Liver (tissue), 9 donors: ENCODE data around the gene NAMPT. TPM values are rescaled to one million over a fixed set of nuclear protein-coding genes. Genes with fewer than 3 reads are reported as not detected.

Experiments used
- DNase-seq: peaks from one replicate; pipeline ENCODE4 v3.0.0-alpha.2; 2017; ENCODE audit warnings: low spot score
- H3K27ac ChIP-seq, 2 donors: one replicate each; pipeline ENCODE4 v1.7.0; 2013; ENCODE audit warnings: inconsistent platforms in 2 of 2, low read length in 2 of 2, control low read depth in 1 of 2, low read depth in 1 of 2, mild to moderate bottlenecking in 1 of 2
- H3K27me3 ChIP-seq, 4 donors: one replicate each; pipeline versions ENCODE4 v1.6.1 to v1.7.0; 2013; ENCODE audit warnings: low read length in 3 of 4, inconsistent platforms in 1 of 4, mild to moderate bottlenecking in 1 of 4, moderate library complexity in 1 of 4; ENCODE audit not compliant: control insufficient read depth in 4 of 4, insufficient read depth in 4 of 4
- H3K36me3 ChIP-seq, 4 donors: one replicate each; pipeline versions ENCODE4 v1.6.1 to v1.7.0; 2013; ENCODE audit warnings: low read length in 3 of 4, mild to moderate bottlenecking in 3 of 4, low read depth in 1 of 4, moderate library complexity in 1 of 4; ENCODE audit not compliant: control insufficient read depth in 4 of 4, insufficient read depth in 3 of 4
- H3K4me1 ChIP-seq, 4 donors: one replicate each; pipeline versions ENCODE4 v1.6.1 to v1.7.0; 2013; ENCODE audit warnings: low read length in 3 of 4, mild to moderate bottlenecking in 3 of 4, moderate library complexity in 1 of 4; ENCODE audit not compliant: control insufficient read depth in 4 of 4, insufficient read depth in 4 of 4
- H3K4me3 ChIP-seq, 3 donors: one replicate each; pipeline versions ENCODE4 v1.6.1 to v1.7.0; 2013; ENCODE audit warnings: low read length in 3 of 3, control low read depth in 1 of 3, low read depth in 1 of 3, mild to moderate bottlenecking in 1 of 3
- H3K9ac ChIP-seq, 2 donors: one replicate each; pipeline ENCODE4 v1.7.0; 2013; ENCODE audit warnings: low read length in 2 of 2, mild to moderate bottlenecking in 2 of 2, moderate library complexity in 2 of 2, control low read depth in 1 of 2, low read depth in 1 of 2
- H3K9me3 ChIP-seq, 4 donors: one replicate each; pipeline versions ENCODE4 v1.6.1 to v1.7.0; 2013; ENCODE audit warnings: low read length in 3 of 4; ENCODE audit not compliant: control insufficient read depth in 4 of 4
- ATF3 ChIP-seq: IDR thresholded peaks from 2 replicates; pipeline ENCODE4 v1.6.1; 2016; ENCODE audit warnings: antibody characterized with exemption
- EGR1 ChIP-seq, 2 donors: IDR thresholded peaks; 2 replicates each; pipeline ENCODE4 v1.6.1; 2016 to 2018; ENCODE audit warnings: antibody characterized with exemption in 2 of 2, low read depth in 2 of 2
- FOXA1 ChIP-seq: IDR thresholded peaks from 2 replicates; pipeline ENCODE4 v1.6.1; 2016; ENCODE audit warnings: antibody characterized with exemption
- FOXA2 ChIP-seq: IDR thresholded peaks from 2 replicates; pipeline ENCODE4 v1.6.1; 2016; ENCODE audit warnings: antibody characterized with exemption
- GABPA ChIP-seq, 2 donors: IDR thresholded peaks in 1 of 2; conservative IDR thresholded peaks in 1 of 2; 2 replicates each; pipeline ENCODE4 v1.6.1; 2016; ENCODE audit warnings: antibody characterized with exemption in 2 of 2, mild to moderate bottlenecking in 1 of 2, moderate library complexity in 1 of 2
- HNF4A ChIP-seq, 2 donors: conservative IDR thresholded peaks; 2 replicates each; pipeline ENCODE4 v1.6.1; 2016; ENCODE audit warnings: antibody characterized with exemption in 2 of 2, mild to moderate bottlenecking in 2 of 2
- HNF4G ChIP-seq: IDR thresholded peaks from 2 replicates; pipeline ENCODE4 v1.6.1; 2016; ENCODE audit warnings: antibody characterized with exemption
- NR2F2 ChIP-seq: IDR thresholded peaks from 2 replicates; pipeline ENCODE4 v1.6.1; 2016; ENCODE audit warnings: antibody characterized with exemption
- RAD21 ChIP-seq, 2 donors: IDR thresholded peaks; 2 replicates each; pipeline ENCODE4 v1.6.1; 2016; ENCODE audit warnings: antibody characterized with exemption in 2 of 2, mild to moderate bottlenecking in 2 of 2
- RXRA ChIP-seq, 2 donors: IDR thresholded peaks; 2 replicates each; pipeline ENCODE4 v1.6.1; 2017 to 2018; ENCODE audit warnings: antibody characterized with exemption in 2 of 2, mild to moderate bottlenecking in 1 of 2
- SP1 ChIP-seq: IDR thresholded peaks from 2 replicates; pipeline ENCODE4 v1.6.1; 2018; ENCODE audit warnings: antibody characterized with exemption, mild to moderate bottlenecking
- TAF1 ChIP-seq: conservative IDR thresholded peaks from 2 replicates; pipeline ENCODE4 v1.6.1; 2016; ENCODE audit warnings: antibody characterized with exemption, mild to moderate bottlenecking
- YY1 ChIP-seq: IDR thresholded peaks from 2 replicates; pipeline ENCODE4 v1.6.1; 2016; ENCODE audit warnings: antibody characterized with exemption, mild to moderate bottlenecking
- WGBS: extraction: QIAGEN DNeasy Blood & Tissue Kit; methylation state at CpG from one replicate; pipeline ENCODE4 v1.1.7; 2013; 5-methylcytosine and 5-hydroxymethylcytosine counted together
- polyA plus RNA-seq, 2 donors: library from polyadenylated mRNA; stranded (reverse) in 1 of 2; unstranded in 1 of 2; fragments of 200-250 nt in 1 of 2; fragments of >200 nt in 1 of 2; fragmentation: Nextera tagmentation in 1 of 2; extraction: Ambion mirVana in 1 of 2; gene quantifications; one replicate each; pipeline versions ENCODE4 v1.2.1 to v1.2.3, GENCODE V29; 2013 to 2015
- total RNA-seq, 2 donors: library from RNA; depleted of rRNA; stranded (reverse); fragments of >200 nt; gene quantifications; one replicate each; pipeline ENCODE4 v1.2.3, GENCODE V29; 2014
- TF ChIP-seq, protein P1 (sequence below): IDR thresholded peaks from 2 replicates; pipeline ENCODE4 v1.6.1; 2016; ENCODE audit warnings: antibody characterized with exemption
- TF ChIP-seq, protein P2 (sequence below): fragments of 150-350 bp; IDR thresholded peaks from 2 replicates; pipeline ENCODE4 v1.5.1; 2017; ENCODE audit warnings: improper control_type of control experiment, low read depth, low read length; ENCODE audit not compliant: missing input control
- TF ChIP-seq, protein P3 (sequence below): IDR thresholded peaks from 2 replicates; pipeline ENCODE4 v1.6.1; 2016; ENCODE audit warnings: antibody characterized with exemption, mild to moderate bottlenecking
- TF ChIP-seq, protein P4 (sequence below): IDR thresholded peaks from 2 replicates; pipeline ENCODE4 v1.6.1; 2016; ENCODE audit warnings: antibody characterized with exemption
- donor health status: healthy.
- donor health status: healthy.
- donor health status: healthy.
- donor health status: healthy.
- donor health status: healthy.

Gene NAMPT
- total and polyA plus RNA-seq, 4 donors, result 20.8 to 444 (median 160) TPM

GRCh38 chr7:106327538-106328481, 43.0 kb upstream of the NAMPT start:
- Histone ChIP-seq H3K4me1 (peaks cover 1 to 35% (median 14%) of the 10 kb centered on the region in 4 donors), H3K9ac (peak overlapping the region; percentile 56 to 77), H3K36me3 (no peaks in the 10 kb centered on the region), H3K27ac (peak overlapping the region; percentile 56 to 85), H3K9me3 (no peaks in the 10 kb centered on the region), H3K4me3 (peak overlapping the region; percentile 14 to 37 (median 27)), H3K27me3 (no peaks in the 10 kb centered on the region)
- TF ChIP-seq HNF4G, result peak; percentile 26
- peak; percentile 23 to 44 for TF ChIP-seq RAD21 (IDR thresholded peaks at IDR 0.05)
- TF ChIP-seq, protein P1, sequence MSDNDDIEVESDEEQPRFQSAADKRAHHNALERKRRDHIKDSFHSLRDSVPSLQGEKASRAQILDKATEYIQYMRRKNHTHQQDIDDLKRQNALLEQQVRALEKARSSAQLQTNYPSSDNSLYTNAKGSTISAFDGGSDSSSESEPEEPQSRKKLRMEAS, result no peak
- no peak for TF ChIP-seq GABPA (IDR thresholded peaks at IDR 0.05 in 1 of 2, conservative IDR thresholded peaks at IDR 0.05 in 1 of 2)
- TF ChIP-seq, protein P2, sequence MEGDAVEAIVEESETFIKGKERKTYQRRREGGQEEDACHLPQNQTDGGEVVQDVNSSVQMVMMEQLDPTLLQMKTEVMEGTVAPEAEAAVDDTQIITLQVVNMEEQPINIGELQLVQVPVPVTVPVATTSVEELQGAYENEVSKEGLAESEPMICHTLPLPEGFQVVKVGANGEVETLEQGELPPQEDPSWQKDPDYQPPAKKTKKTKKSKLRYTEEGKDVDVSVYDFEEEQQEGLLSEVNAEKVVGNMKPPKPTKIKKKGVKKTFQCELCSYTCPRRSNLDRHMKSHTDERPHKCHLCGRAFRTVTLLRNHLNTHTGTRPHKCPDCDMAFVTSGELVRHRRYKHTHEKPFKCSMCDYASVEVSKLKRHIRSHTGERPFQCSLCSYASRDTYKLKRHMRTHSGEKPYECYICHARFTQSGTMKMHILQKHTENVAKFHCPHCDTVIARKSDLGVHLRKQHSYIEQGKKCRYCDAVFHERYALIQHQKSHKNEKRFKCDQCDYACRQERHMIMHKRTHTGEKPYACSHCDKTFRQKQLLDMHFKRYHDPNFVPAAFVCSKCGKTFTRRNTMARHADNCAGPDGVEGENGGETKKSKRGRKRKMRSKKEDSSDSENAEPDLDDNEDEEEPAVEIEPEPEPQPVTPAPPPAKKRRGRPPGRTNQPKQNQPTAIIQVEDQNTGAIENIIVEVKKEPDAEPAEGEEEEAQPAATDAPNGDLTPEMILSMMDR, result no peak
- TF ChIP-seq, protein P3, sequence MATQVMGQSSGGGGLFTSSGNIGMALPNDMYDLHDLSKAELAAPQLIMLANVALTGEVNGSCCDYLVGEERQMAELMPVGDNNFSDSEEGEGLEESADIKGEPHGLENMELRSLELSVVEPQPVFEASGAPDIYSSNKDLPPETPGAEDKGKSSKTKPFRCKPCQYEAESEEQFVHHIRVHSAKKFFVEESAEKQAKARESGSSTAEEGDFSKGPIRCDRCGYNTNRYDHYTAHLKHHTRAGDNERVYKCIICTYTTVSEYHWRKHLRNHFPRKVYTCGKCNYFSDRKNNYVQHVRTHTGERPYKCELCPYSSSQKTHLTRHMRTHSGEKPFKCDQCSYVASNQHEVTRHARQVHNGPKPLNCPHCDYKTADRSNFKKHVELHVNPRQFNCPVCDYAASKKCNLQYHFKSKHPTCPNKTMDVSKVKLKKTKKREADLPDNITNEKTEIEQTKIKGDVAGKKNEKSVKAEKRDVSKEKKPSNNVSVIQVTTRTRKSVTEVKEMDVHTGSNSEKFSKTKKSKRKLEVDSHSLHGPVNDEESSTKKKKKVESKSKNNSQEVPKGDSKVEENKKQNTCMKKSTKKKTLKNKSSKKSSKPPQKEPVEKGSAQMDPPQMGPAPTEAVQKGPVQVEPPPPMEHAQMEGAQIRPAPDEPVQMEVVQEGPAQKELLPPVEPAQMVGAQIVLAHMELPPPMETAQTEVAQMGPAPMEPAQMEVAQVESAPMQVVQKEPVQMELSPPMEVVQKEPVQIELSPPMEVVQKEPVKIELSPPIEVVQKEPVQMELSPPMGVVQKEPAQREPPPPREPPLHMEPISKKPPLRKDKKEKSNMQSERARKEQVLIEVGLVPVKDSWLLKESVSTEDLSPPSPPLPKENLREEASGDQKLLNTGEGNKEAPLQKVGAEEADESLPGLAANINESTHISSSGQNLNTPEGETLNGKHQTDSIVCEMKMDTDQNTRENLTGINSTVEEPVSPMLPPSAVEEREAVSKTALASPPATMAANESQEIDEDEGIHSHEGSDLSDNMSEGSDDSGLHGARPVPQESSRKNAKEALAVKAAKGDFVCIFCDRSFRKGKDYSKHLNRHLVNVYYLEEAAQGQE, result peak; percentile 17
- TF ChIP-seq NR2F2, result no peak
- TF ChIP-seq EGR1 (IDR thresholded peaks at IDR 0.05; ENCODE audit: low read depth in 2 of 2), result no peak
- TF ChIP-seq ATF3, result no peak
- TF ChIP-seq, protein P4, sequence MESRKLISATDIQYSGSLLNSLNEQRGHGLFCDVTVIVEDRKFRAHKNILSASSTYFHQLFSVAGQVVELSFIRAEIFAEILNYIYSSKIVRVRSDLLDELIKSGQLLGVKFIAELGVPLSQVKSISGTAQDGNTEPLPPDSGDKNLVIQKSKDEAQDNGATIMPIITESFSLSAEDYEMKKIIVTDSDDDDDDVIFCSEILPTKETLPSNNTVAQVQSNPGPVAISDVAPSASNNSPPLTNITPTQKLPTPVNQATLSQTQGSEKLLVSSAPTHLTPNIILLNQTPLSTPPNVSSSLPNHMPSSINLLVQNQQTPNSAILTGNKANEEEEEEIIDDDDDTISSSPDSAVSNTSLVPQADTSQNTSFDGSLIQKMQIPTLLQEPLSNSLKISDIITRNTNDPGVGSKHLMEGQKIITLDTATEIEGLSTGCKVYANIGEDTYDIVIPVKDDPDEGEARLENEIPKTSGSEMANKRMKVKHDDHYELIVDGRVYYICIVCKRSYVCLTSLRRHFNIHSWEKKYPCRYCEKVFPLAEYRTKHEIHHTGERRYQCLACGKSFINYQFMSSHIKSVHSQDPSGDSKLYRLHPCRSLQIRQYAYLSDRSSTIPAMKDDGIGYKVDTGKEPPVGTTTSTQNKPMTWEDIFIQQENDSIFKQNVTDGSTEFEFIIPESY, result no peak
- no peak for TF ChIP-seq FOXA1
- TF ChIP-seq HNF4A (conservative IDR thresholded peaks at IDR 0.05), result peak; percentile 66 to 76
- TF ChIP-seq SP1, result peak; percentile 58
- TF ChIP-seq TAF1, result no peak
- no peak for TF ChIP-seq FOXA2
- TF ChIP-seq RXRA (IDR thresholded peaks at IDR 0.05), result no peak
- TF ChIP-seq YY1, result peak; percentile 12
- DNase-seq, result no peak
- 45% methylated on average over 11 of the region's 11 CpGs for whole genome bisulfite sequencing
